ENCODE results near the gene SEC23A. TPM values are rescaled to one million over a fixed set of nuclear protein-coding genes. Genes with fewer than 3 reads are reported as not detected.

The SEC23A gene
- total and polyA plus RNA-seq, 9 donors: 56.0 to 156 (median 82.3) TPM

- Histone ChIP-seq H3K4me1 (ENCODE audit: control insufficient read depth, insufficient read depth, low read length) (no peaks in the 10 kb centered on the region), H3K27me3 (ENCODE audit: control insufficient read depth, insufficient read depth, low read length) (no peaks in the 10 kb centered on the region)
- no peak for DNase-seq
These were observed 5.9 kb downstream of the SEC23A start for GRCh38 chr14:39097159-39097558.

GRCh38 chr14:39094515-39094914 lies 8.5 kb downstream of the SEC23A start:
- Histone ChIP-seq H3K27me3 (ENCODE audit: control insufficient read depth, insufficient read depth, low read length) (no peaks in the 10 kb centered on the region), H3K4me1 (ENCODE audit: control insufficient read depth, insufficient read depth, low read length) (no peaks in the 10 kb centered on the region), H3K36me3 (ENCODE audit: control insufficient read depth, insufficient read depth, low read length) (peaks cover 22% of the 10 kb centered on the region), H3K4me3 (ENCODE audit: low read length) (no peak overlapping the region), H3K27ac (ENCODE audit: low read length) (no peak overlapping the region), H3K9me3 (replicated peaks; ENCODE audit: control insufficient read depth, low read depth, low read length) (no peaks in the 10 kb centered on the region)
- no CpG with 5 or more reads among the region's 3 CpGs for whole genome bisulfite sequencing (ENCODE audit: insufficient coverage)
- DNase-seq: no peak

More at GRCh38 chr14:39097159-39097558, 5.9 kb downstream of the SEC23A start:
- Histone ChIP-seq H3K27ac (ENCODE audit: low read length) (no peak overlapping the region), H3K9me3 (replicated peaks; ENCODE audit: control insufficient read depth, low read depth, low read length) (no peaks in the 10 kb centered on the region), H3K36me3 (ENCODE audit: control insufficient read depth, insufficient read depth, low read length) (peaks cover 8% of the 10 kb centered on the region), H3K4me3 (ENCODE audit: low read length) (no peak overlapping the region)
- 60% methylated on average over 1 of the region's 3 CpGs for WGBS (ENCODE audit: insufficient coverage)

GRCh38 chr14:39091716-39092115 lies 11.3 kb downstream of the SEC23A start:
- H3K27me3 ChIP-seq (ENCODE audit: control insufficient read depth, insufficient read depth, low read length): no peaks in the 10 kb centered on the region
- H3K4me1 ChIP-seq (ENCODE audit: control insufficient read depth, insufficient read depth, low read length): no peaks in the 10 kb centered on the region
- H3K9me3 ChIP-seq (replicated peaks; ENCODE audit: control insufficient read depth, low read depth, low read length): no peaks in the 10 kb centered on the region
- no peak for DNase-seq
- WGBS (ENCODE audit: insufficient coverage): no CpG with 5 or more reads among the region's 1 CpG
- H3K27ac ChIP-seq (ENCODE audit: low read length): no peak overlapping the region
- H3K36me3 ChIP-seq (ENCODE audit: control insufficient read depth, insufficient read depth, low read length): peaks cover 28% of the 10 kb centered on the region
- no peak overlapping the region for H3K4me3 ChIP-seq (ENCODE audit: low read length)

- 90% methylated on average over 2 of the region's 4 CpGs for WGBS (ENCODE audit: insufficient coverage)
- H3K36me3 ChIP-seq (ENCODE audit: control insufficient read depth, insufficient read depth, low read length): peaks cover 32% of the 10 kb centered on the region
- no peaks in the 10 kb centered on the region for H3K9me3 ChIP-seq (replicated peaks; ENCODE audit: control insufficient read depth, low read depth, low read length)
These were observed 12.4 kb downstream of the SEC23A start for GRCh38 chr14:39090548-39091111.

GRCh38 chr14:39087493-39087892 lies 15.5 kb downstream of the SEC23A start:
- WGBS (ENCODE audit: insufficient coverage): no CpG with 5 or more reads among the region's 2 CpGs
- no peak overlapping the region for H3K4me3 ChIP-seq (ENCODE audit: low read length)
- no peaks in the 10 kb centered on the region for H3K9me3 ChIP-seq (replicated peaks; ENCODE audit: control insufficient read depth, low read depth, low read length)
- peaks cover 51% of the 10 kb centered on the region for H3K36me3 ChIP-seq (ENCODE audit: control insufficient read depth, insufficient read depth, low read length)
- DNase-seq: no peak
- H3K27me3 ChIP-seq (ENCODE audit: control insufficient read depth, insufficient read depth, low read length): no peaks in the 10 kb centered on the region
- H3K4me1 ChIP-seq (ENCODE audit: control insufficient read depth, insufficient read depth, low read length): no peaks in the 10 kb centered on the region
- H3K27ac ChIP-seq (ENCODE audit: low read length): no peak overlapping the region

More at GRCh38 chr14:39090548-39091111, 12.4 kb downstream of the SEC23A start:
- H3K27ac ChIP-seq (ENCODE audit: low read length): no peak overlapping the region
- H3K4me3 ChIP-seq (ENCODE audit: low read length): no peak overlapping the region
- DNase-seq: no peak
- no peaks in the 10 kb centered on the region for H3K27me3 ChIP-seq (ENCODE audit: control insufficient read depth, insufficient read depth, low read length)
- no peaks in the 10 kb centered on the region for H3K4me1 ChIP-seq (ENCODE audit: control insufficient read depth, insufficient read depth, low read length)

- WGBS (ENCODE audit: insufficient coverage): 100% methylated on average over 2 of the region's 7 CpGs
- no peak for DNase-seq
- peaks cover 49% of the 10 kb centered on the region for H3K36me3 ChIP-seq (ENCODE audit: control insufficient read depth, insufficient read depth, low read length)
These were observed 17.1 kb downstream of the SEC23A start for GRCh38 chr14:39085933-39086332.

GRCh38 chr14:39083127-39083526 lies 19.9 kb downstream of the SEC23A start:
- H3K4me1 ChIP-seq (ENCODE audit: control insufficient read depth, insufficient read depth, low read length): no peaks in the 10 kb centered on the region
- DNase-seq: no peak
- peaks cover 43% of the 10 kb centered on the region for H3K36me3 ChIP-seq (ENCODE audit: control insufficient read depth, insufficient read depth, low read length)
- no peak overlapping the region for H3K4me3 ChIP-seq (ENCODE audit: low read length)
- whole genome bisulfite sequencing (ENCODE audit: insufficient coverage): 56% methylated on average over 3 of the region's 5 CpGs
- no peak overlapping the region for H3K27ac ChIP-seq (ENCODE audit: low read length)
- H3K27me3 ChIP-seq (ENCODE audit: control insufficient read depth, insufficient read depth, low read length): no peaks in the 10 kb centered on the region
- no peaks in the 10 kb centered on the region for H3K9me3 ChIP-seq (replicated peaks; ENCODE audit: control insufficient read depth, low read depth, low read length)

More at GRCh38 chr14:39085933-39086332, 17.1 kb downstream of the SEC23A start:
- H3K27me3 ChIP-seq (ENCODE audit: control insufficient read depth, insufficient read depth, low read length): no peaks in the 10 kb centered on the region
- no peaks in the 10 kb centered on the region for H3K4me1 ChIP-seq (ENCODE audit: control insufficient read depth, insufficient read depth, low read length)
- H3K9me3 ChIP-seq (replicated peaks; ENCODE audit: control insufficient read depth, low read depth, low read length): no peaks in the 10 kb centered on the region
- H3K4me3 ChIP-seq (ENCODE audit: low read length): no peak overlapping the region
- no peak overlapping the region for H3K27ac ChIP-seq (ENCODE audit: low read length)

GRCh38 chr14:39080886-39081285 lies 22.1 kb downstream of the SEC23A start:
- no peak for DNase-seq
- Histone ChIP-seq H3K36me3 (ENCODE audit: control insufficient read depth, insufficient read depth, low read length) (peaks cover 43% of the 10 kb centered on the region), H3K4me1 (ENCODE audit: control insufficient read depth, insufficient read depth, low read length) (no peaks in the 10 kb centered on the region), H3K4me3 (ENCODE audit: low read length) (no peak overlapping the region), H3K27ac (ENCODE audit: low read length) (no peak overlapping the region), H3K9me3 (replicated peaks; ENCODE audit: control insufficient read depth, low read depth, low read length) (no peaks in the 10 kb centered on the region), H3K27me3 (ENCODE audit: control insufficient read depth, insufficient read depth, low read length) (no peaks in the 10 kb centered on the region)
- no CpG with 5 or more reads among the region's 1 CpG for WGBS (ENCODE audit: insufficient coverage)

GRCh38 chr14:39071096-39071495 lies 31.9 kb downstream of the SEC23A start:
- Histone ChIP-seq H3K4me1 (ENCODE audit: control insufficient read depth, insufficient read depth, low read length) (no peaks in the 10 kb centered on the region), H3K27me3 (ENCODE audit: control insufficient read depth, insufficient read depth, low read length) (no peaks in the 10 kb centered on the region), H3K9me3 (replicated peaks; ENCODE audit: control insufficient read depth, low read depth, low read length) (no peaks in the 10 kb centered on the region), H3K27ac (ENCODE audit: low read length) (no peak overlapping the region), H3K4me3 (ENCODE audit: low read length) (no peak overlapping the region), H3K36me3 (ENCODE audit: control insufficient read depth, insufficient read depth, low read length) (peaks cover 22% of the 10 kb centered on the region)
- 86% methylated on average over 1 of the region's 2 CpGs for WGBS (ENCODE audit: insufficient coverage)
- DNase-seq: no peak

GRCh38 chr14:39069923-39070322 lies 33.1 kb downstream of the SEC23A start:
- no peak for DNase-seq
- no peak overlapping the region for H3K4me3 ChIP-seq (ENCODE audit: low read length)
- H3K9me3 ChIP-seq (replicated peaks; ENCODE audit: control insufficient read depth, low read depth, low read length): no peaks in the 10 kb centered on the region
- WGBS (ENCODE audit: insufficient coverage): 100% methylated on average over 3 of the region's 5 CpGs
- H3K36me3 ChIP-seq (ENCODE audit: control insufficient read depth, insufficient read depth, low read length): peaks cover 27% of the 10 kb centered on the region
- H3K4me1 ChIP-seq (ENCODE audit: control insufficient read depth, insufficient read depth, low read length): no peaks in the 10 kb centered on the region
- H3K27me3 ChIP-seq (ENCODE audit: control insufficient read depth, insufficient read depth, low read length): no peaks in the 10 kb centered on the region
- H3K27ac ChIP-seq (ENCODE audit: low read length): no peak overlapping the region

All from muscle of leg (tissue), 11 donors.